Activated T-cell treated with anti-CD3 and anti-CD28 coated beads for 24 hours (primary cell): Measurements from ENCODE around the gene CCPG1.
"Not testable (repeated sequence)": the region's sequence is repeated elsewhere in the genome, so short reads cannot be mapped to it uniquely, and the experiment has no call there.

Source experiments
- DNase-seq: peaks from one replicate; pipeline ENCODE4 v3.0.0-alpha.2; 2020; ENCODE audit warnings: low read depth

CCPG1 gene, protein sequence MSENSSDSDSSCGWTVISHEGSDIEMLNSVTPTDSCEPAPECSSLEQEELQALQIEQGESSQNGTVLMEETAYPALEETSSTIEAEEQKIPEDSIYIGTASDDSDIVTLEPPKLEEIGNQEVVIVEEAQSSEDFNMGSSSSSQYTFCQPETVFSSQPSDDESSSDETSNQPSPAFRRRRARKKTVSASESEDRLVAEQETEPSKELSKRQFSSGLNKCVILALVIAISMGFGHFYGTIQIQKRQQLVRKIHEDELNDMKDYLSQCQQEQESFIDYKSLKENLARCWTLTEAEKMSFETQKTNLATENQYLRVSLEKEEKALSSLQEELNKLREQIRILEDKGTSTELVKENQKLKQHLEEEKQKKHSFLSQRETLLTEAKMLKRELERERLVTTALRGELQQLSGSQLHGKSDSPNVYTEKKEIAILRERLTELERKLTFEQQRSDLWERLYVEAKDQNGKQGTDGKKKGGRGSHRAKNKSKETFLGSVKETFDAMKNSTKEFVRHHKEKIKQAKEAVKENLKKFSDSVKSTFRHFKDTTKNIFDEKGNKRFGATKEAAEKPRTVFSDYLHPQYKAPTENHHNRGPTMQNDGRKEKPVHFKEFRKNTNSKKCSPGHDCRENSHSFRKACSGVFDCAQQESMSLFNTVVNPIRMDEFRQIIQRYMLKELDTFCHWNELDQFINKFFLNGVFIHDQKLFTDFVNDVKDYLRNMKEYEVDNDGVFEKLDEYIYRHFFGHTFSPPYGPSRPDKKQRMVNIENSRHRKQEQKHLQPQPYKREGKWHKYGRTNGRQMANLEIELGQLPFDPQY

DNA sequence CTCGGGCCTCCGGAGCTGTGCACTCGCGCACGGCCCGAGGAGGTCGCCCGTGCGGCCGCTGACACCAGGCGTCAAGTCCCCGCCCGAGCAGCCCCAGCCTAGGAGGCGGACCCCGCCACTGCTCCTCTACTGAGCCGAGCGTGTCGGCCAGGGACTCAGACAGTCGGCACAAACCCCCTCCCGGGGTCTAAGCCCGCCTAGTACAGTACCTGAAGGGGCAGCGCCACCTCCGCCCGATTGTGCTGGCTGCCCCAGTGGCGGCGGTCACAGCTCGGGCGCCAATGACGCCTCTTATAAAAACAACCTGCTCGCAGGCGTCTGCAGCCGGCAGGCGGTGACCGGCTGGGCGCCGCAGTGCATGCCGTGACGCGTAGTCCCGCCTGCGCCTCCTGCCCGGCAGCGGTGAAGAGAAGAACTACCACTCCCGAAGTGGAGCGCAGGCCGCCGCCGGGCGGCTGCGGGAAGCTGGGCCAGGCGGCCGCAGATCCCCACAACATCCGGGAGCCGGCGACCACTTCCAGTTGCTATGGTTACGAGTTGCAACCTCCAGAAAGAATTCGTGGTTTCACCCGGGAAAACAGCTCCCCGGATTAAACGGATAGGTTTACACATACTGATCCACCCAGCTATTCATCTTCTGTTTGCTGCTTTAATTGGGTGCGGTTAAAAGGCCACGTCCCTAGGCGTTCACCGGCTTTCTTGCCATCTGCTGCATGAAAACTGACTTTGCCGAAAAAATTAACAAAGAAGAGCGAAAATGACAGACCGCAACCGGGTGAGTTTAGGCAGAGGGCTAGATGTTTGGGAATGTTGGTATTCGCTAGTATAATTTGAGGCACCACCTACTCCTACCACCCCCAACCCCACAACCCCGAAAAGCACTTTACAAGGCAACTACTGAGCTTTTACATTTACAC is at the start of gene CCPG1, which contains the start of gene PIERCE2:
Gene CCPG1 (minus strand): TSS at position 348 of the 917 bp plus-strand sequence. CDS start 18,935 bp downstream, outside the sequence.
Gene PIERCE2 (plus strand): TSS at position 484 of the 917 bp plus-strand sequence. CDS start 274 bp downstream, at position 758.
- peak; percentile 83 for DNase-seq

DNA sequence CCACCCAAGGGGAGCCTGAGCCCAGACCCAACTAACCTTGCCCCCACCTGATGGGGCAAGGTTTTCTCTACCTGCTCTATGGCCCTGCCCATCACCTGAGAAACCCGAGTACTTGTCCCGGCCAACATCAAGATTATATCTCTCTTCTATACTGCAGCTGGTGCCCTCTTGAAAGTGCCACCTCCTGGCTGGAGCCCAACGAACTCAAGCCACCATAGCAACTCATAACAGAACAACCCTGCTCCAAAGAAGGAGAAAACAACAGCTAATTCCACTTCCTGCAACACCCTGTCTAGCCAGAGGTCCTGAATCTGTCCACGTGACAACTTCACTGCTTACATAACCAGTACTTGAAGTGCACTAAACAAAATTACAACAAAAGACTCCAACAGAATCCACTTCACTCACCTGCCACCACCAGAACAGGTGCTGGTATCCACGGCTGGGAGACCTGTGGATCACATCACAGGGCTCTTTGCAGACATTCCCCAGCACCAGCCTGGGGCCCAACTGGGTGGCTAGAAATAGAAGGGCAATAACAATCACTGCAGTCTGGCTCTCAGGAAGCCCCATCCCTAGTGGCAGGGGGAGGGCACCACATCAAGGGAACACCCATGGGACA is 49.4 kb upstream of the CCPG1 start:
- no peak for DNase-seq

DNA sequence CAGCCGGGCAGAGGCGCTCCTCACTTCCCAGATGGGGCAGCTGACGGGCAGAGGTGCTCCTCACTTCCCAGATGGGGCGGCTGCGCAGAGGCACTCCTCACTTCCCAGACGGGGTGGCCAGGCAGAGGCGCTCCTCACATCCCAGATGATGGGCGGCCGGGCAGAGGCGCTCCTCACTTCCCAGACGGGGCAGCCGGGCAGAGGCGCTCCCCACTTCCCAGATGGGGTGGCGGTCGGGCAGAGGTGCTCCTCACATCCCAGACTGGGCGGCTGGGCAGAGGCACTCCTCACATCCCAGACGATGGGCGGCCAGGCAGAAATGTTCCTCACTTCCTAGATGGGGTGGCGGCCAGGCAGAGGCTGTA is 38.9 kb upstream of the CCPG1 start:
- DNase-seq = not testable (repeated sequence)

DNA sequence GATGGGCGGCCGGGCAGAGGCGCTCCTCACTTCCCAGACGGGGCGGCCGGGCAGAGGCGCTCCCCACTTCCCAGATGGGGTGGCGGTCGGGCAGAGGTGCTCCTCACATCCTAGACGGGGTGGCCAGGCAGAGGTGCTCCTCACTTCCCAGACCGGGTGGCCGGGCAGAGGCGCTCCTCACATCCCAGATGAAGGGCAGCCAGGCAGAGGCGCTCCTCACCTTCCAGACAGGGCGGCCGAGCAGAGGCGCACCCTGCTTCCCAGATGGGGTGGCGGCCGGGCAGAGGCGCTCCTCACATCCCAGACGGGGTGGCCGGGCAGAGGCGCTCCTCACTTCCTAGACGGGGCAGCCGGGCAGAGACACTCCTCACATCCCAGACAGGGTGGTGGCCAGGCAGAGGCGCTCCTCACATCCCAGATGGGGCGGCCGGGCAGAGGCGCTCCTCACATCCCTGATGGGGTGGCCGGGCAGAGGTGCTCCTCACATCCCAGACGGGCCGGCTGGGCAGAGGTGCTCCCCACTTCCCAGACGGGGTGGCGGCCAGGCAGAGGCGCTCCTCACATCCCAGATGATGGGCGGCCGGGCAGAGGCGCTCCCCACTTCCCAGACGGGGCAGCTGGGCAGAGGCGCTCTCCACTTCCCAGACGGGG is 38.3 kb upstream of the CCPG1 start:
- DNase-seq = not testable (repeated sequence)

DNA sequence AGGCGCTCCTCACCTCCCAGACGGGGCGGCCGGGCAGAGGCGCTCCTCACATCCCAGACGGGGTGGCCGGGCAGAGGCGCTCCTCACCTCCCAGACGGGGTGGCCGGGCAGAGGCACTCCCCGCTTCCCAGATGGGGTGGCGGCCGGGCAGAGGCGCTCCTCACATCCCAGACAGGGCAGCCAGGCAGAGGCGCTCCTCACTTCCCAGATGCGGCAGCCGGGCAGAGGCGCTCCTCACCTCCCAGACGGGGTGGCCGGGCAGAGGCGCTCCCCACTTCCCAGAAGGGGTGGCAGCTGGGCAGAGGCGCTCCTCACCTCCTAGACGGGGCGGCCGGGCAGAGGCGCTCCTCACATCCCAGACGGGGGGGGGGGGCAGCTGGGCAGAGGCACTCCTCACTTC is 37.8 kb upstream of the CCPG1 start:
- DNase-seq = not testable (repeated sequence)

DNA sequence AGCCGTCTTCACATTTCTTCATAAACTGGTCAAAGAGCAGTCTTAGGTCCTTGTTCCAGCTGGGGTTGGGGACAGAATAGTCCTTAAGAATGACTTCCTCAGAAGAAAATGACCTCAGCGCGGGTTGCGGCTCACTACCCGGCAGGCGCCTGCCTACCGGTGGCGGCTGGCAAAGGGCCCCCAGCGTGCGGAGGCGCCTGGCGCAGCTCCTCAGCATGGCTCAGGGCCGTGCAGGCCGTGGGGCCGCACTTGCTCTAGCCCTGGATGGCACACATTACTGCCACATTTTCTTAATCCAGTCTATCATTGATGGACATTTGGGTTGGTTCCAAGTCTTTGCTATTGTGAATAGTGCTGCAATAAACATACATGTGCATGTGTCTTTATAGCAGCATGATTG is 35.0 kb upstream of the CCPG1 start:
- DNase-seq = not testable (repeated sequence)

DNA sequence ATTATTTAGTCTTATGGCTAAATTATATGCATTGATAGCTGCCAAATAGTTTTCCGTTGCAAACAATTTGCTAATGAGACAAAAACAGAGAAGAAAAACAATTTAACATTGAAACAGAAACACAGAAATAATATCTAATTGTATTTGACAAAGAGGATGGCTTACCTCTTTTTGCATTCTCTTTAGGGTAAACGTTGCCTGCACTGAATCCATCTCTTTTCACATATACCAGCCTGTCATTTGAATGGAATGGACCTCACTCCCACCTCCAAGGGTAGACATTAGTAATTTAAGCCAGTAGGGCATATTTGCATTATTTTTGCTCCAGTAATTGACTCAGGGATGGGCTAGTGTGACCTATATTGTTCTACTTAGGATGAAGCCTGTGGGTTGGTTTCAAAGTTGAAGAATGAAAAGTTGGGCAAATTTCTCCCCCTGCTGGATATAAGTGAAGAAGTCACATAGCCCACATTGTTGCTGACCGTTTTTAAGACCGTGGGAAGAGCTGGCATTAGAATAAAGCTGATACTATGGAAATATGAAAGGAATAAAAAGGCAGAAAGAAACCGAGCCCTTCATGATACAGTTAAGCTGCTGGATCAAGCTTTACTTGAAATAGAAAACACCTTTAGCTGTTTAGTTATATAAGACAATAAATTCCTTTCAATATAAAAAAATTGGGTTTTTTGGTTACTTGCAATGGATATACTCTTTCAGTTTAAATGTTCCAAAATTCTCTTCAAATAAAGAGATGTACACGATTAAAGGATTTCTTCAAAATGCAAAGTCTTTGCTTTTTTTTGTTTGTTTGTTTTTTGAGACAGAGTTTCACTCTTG is 27.0 kb upstream of the CCPG1 start:
- DNase-seq = no peak

DNA sequence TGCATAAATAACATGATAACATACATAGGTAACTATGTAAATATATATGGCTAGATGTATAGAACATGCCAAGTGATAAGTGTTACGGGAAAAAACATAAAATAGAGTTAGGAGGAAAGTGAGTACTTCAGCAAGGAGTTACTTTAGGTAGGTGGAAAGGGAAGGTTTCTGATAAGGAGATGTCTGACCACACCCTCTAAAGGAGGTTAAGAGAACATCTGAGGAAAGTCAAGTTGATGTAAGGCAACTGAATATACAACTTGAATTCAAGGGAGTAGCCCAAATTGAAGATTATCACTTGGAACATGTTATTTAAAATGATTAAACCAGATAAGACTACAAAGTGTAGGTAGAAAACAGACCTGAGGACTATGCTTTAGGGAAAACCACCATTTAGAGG is 13.9 kb upstream of the CCPG1 start:
- DNase-seq = no peak

DNA sequence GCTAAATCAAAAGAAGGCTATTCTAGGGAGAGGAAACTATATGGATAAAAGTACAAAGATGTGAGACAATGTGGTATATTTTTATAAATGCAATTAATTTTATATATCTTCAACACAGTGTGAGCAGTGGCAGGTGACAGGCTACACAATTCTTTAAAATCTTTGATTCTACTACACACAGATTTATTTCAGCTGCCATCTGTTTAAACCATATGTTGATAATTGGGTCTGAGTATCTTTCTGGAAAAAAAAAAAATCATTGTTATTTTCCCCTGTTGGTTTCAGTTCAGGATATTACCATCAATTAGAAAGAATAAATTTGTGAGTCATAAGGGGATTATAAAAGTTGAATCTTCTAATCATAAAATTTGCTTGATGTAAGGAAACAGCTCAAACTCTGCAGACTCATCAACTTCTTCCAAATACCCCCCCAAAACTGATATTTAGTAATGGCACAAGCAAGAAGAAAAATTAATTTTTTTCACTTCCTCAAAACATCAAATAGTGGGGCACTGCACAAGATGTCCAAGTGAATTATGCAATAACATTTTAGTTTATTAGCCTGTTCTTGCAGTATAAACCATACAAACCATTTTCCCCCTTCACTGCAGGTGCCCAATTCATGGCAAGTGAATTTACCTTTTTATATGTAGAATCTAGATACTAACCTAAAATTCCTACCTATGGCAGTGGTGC is 12.2 kb upstream of the CCPG1 start:
- DNase-seq = no peak

DNA sequence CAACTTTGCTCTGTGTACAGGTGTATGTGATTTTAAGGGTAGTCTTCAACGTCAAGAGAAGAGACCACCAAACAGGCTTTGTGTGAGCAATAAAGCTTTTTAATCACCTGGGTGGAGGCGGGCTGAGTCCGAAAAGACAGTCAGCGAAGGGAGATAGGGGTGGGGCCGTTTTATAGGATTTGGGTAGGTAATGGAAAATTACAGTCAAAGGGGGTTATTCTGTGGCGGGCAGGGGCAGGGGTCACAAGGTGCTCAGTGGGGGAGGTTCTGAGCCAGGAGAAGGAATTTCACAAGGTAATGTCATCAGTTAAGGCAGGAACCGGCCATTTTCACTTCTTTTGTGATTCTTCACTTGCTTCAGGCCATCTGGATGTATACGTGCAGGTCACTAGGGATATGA is 9.5 kb upstream of the CCPG1 start:
- not testable (repeated sequence) for DNase-seq

DNA sequence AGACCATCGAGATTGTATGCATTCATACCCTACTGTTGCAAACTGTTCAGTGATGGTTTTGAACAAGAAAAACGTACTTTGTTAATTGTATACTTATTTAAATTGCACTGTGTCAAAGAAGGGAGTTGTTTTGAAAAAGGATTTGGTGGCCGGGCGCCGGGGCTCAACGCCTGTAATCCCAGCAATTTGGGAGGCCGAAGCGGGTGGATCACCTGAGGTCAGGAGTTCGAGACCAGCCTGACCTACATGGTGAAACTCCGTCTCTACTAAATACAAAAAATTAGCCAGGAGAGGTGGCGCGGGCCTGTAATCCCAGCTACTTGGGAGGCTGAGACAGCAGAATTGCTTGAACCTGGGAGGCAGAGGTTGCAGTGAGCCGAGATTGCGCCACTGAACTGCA is 817 bp upstream of the CCPG1 start:
- DNase-seq = not testable (repeated sequence)

DNA sequence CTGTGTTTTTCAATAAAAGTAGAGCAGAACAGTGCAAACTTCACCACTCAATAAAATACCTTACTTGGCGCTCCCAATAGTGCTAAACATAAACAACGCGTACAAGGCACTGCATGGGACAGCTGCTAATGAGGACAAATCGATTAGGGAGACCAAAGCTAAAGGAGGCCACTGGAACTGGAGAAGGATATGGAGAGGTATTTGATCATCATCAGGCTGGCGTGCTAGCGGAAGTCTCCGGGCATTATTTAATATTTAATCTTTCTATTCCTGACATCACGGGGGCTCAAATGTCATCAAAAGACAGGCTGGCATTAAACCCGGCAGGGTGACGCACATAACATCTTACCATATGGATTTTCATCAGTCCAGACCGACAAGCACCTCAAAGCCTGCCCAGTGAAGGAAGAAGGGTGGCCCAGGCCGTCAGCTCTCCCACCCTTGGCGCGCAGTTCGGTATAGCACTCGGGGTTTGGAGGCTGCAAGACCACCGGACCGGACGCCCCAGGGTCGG is 604 bp downstream of the CCPG1 start:
- DNase-seq = peak; percentile 1

DNA sequence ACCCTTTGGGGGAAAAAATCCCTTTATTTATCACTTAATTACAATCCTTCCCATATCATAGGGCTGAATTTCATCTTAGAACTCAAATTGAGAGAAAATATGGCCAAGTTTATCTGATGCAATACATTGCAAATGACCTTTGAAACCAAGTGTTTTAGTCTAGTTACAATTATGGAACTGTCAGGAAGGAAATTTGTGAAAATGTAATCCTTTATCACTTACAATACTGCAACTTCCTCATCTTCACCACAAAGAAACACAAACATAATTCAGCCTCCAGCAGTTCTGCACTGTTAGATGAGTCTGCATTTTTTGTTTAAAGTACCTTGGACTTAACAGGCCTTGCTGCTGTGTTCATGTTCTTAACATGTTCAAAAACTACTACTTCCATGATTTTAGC is 4.6 kb downstream of the CCPG1 start:
- DNase-seq = no peak

DNA sequence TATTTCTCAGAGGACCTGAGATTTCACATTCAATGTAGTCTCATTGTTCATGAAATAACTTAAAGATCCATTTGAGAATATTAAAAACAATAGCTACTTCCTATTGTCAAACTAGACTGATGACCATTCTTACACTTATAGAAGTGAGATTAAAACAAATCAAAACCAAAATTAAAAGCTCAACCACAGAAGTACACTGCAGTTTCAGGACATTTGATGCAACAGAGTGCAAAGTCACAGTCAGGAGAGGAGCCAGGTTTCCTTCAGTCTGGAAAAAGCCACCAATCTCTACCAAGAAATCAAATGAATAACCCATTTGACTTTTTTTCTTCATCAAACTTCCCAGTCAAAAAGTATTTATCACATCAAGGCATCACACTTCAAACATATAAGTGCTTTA is 5.5 kb downstream of the CCPG1 start:
- DNase-seq = no peak

DNA sequence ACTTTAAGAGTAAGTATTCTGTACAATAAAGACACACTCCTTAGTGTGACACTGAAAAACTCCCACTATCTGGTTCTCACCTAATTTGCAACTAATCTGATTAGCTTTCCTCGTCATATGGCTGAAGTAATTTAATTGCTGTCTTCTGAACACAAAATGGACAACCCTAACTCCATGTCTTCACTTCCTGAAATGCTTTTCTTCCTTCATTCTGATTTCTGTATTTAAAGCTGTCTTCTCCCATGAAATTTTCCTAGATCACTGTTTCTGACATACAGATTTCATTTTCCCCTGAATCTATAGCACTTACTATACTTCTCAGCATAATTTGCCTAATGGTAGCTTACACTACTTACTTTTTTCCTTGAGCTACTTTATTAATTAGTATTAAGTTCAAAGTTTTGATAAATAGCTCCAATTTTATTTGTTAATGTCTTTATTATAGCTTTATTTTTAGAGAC is 6.3 kb downstream of the CCPG1 start:
- no peak for DNase-seq

DNA sequence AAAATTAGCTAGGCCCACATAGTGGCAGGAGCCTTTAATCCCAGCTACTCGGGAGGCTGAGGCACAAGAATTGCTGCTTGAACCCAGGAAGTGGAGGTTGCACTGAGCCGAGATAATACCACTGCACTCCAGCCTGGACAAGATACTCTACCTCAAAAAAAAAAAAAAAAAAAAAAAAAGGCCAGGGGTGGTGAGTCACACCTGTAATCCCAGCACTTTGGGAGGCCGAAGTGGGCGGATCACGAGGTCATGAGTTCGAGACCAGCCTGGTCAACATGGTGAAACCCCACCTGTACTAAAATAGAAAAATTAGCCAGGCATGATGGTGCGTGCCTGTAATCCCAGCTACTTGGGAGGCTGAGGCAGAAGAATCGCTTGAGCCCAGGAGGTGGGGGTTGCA is 8.1 kb downstream of the CCPG1 start:
- DNase-seq = not testable (repeated sequence)

DNA sequence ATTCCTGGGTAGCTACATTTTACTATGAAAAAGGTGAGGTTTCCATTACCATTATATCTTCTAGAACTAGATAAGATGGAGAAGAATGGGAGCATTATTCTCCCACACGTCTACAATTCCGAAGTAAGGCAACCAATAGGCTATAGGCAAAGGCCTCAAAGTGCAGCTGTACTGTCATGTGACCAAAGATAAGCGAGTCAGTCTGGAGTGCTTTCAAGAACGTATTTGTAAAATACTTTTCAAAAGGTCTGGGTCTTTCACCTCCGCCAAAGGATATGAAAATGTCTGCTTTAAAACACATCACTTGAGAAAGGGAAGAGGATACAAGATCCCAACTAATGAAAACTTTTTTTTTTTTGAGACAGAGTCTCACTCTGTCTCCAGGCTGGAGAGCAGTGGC is 9.9 kb downstream of the CCPG1 start:
- DNase-seq = no peak

DNA sequence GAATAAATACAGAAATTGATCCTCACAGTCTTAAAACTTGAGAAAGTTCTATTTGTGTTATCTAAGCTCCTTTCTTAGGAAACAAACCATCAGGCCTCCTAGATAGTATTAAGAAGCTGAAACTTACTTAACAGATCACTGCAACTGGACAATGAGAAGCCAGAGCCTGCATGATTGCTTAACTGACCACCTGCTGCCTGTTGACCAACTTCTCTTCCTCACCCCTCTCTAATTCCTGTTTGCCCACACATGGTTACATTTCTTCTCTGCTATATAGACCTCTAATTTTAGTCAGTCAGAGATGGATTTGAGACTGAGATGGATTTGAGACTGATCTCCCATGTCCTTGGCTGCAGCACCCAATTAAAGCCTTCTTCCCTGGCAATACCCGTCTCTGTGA is 13.5 kb downstream of the CCPG1 start:
- DNase-seq = no peak

DNA sequence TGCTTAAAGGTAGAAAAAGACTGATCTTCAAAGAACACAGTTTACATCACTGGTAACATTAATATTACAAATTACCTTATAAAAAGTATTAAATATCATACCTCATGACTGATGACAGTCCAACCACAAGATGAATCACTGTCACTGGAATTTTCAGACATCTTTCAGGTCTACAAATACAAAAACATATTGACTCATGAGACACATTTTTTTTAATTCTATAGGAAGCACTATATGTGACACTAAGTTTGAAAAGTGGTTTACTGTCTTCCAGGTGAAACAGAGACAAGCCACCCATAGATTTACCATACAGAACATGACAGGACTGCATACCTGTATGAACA is 18.9 kb downstream of the CCPG1 start:
- no peak for DNase-seq
